ENCODE measurements around the gene CIDEA. TPM values are rescaled to one million over a fixed set of nuclear protein-coding genes. Genes with fewer than 3 reads are reported as not detected.

The CIDEA gene
- total and polyA plus RNA-seq, 2 donors (not counting 1 experiment from before 2014, with no cell fraction given) = 0.12 to 1.7 TPM

GRCh38 chr18:12248926-12249720 lies 5.0 kb upstream of the CIDEA start:
- no peak for DNase-seq (ENCODE audit: low read depth in 2 of 2)
- H3K9ac ChIP-seq (ENCODE audit: insufficient read depth, low read length) = no peak overlapping the region
- H3K79me2 ChIP-seq (ENCODE audit: control insufficient read depth, insufficient read depth, low read length) = no peaks in the 10 kb centered on the region
- peaks cover 3% of the 10 kb centered on the region for H3K4me1 ChIP-seq (ENCODE audit: control insufficient read depth, extremely low read depth, insufficient read depth, low read length)
- H2AFZ ChIP-seq (ENCODE audit: low read length) = no peak overlapping the region
- no peak overlapping the region for H3K4me3 ChIP-seq (replicated peaks in 1 of 4; ENCODE audit: control extremely low read depth in 1 of 4, insufficient read depth in 1 of 4, low read depth in 3 of 4, low read length in 4 of 4)
- H3K36me3 ChIP-seq (ENCODE audit: control insufficient read depth, insufficient read depth, low read length) = no peaks in the 10 kb centered on the region
- no peaks in the 10 kb centered on the region for H3K9me3 ChIP-seq (ENCODE audit: control insufficient read depth, insufficient read depth, low read depth, low read length)
- no peaks in the 10 kb centered on the region for H4K20me1 ChIP-seq (ENCODE audit: control insufficient read depth, extremely low read depth, insufficient read depth, low read length)
- TF ChIP-seq EZH2 (IDR thresholded peaks at IDR 0.05; ENCODE audit: low read length, missing control alignments) = no peak
- no peak for TF ChIP-seq CTCF (conservative IDR thresholded peaks at IDR 0.05 in 1 of 2, IDR thresholded peaks at IDR 0.05 in 1 of 2; ENCODE audit: low read depth in 1 of 2, low read length in 2 of 2)
- no peak overlapping the region for H3K4me2 ChIP-seq (ENCODE audit: extremely low read depth, insufficient read depth, low read length)
- H3K27me3 ChIP-seq (ENCODE audit: control insufficient read depth, insufficient read depth, low read length) = peaks cover 27% of the 10 kb centered on the region
- H3K27ac ChIP-seq (ENCODE audit: insufficient read depth, low read length) = no peak overlapping the region

GRCh38 chr18:12251311-12251710 lies 2.9 kb upstream of the CIDEA start:
- Histone ChIP-seq H4K20me1 (ENCODE audit: control insufficient read depth, extremely low read depth, insufficient read depth, low read length) (no peaks in the 10 kb centered on the region), H3K36me3 (ENCODE audit: control insufficient read depth, insufficient read depth, low read length) (no peaks in the 10 kb centered on the region), H3K27me3 (ENCODE audit: control insufficient read depth, insufficient read depth, low read length) (peaks cover 32% of the 10 kb centered on the region), H3K27ac (ENCODE audit: insufficient read depth, low read length) (no peak overlapping the region), H3K9ac (ENCODE audit: insufficient read depth, low read length) (no peak overlapping the region), H3K9me3 (ENCODE audit: control insufficient read depth, insufficient read depth, low read depth, low read length) (no peaks in the 10 kb centered on the region), H3K4me1 (ENCODE audit: control insufficient read depth, extremely low read depth, insufficient read depth, low read length) (peaks cover 19% of the 10 kb centered on the region), H3K4me3 (replicated peaks in 1 of 4; ENCODE audit: control extremely low read depth in 1 of 4, insufficient read depth in 1 of 4, low read depth in 3 of 4, low read length in 4 of 4) (no peak overlapping the region), H3K79me2 (ENCODE audit: control insufficient read depth, insufficient read depth, low read length) (no peaks in the 10 kb centered on the region), H2AFZ (ENCODE audit: low read length) (no peak overlapping the region), H3K4me2 (ENCODE audit: extremely low read depth, insufficient read depth, low read length) (no peak overlapping the region)
- DNase-seq (ENCODE audit: low read depth in 2 of 2) = no peak
- no peak for TF ChIP-seq CTCF (conservative IDR thresholded peaks at IDR 0.05 in 1 of 2, IDR thresholded peaks at IDR 0.05 in 1 of 2; ENCODE audit: low read depth in 1 of 2, low read length in 2 of 2)
- TF ChIP-seq EZH2 (IDR thresholded peaks at IDR 0.05; ENCODE audit: low read length, missing control alignments) = no peak

- Histone ChIP-seq H3K27ac (ENCODE audit: insufficient read depth, low read length) (no peak overlapping the region), H3K4me2 (ENCODE audit: extremely low read depth, insufficient read depth, low read length) (no peak overlapping the region), H3K9me3 (ENCODE audit: control insufficient read depth, insufficient read depth, low read depth, low read length) (no peaks in the 10 kb centered on the region), H3K4me1 (ENCODE audit: control insufficient read depth, extremely low read depth, insufficient read depth, low read length) (peaks cover 19% of the 10 kb centered on the region), H3K36me3 (ENCODE audit: control insufficient read depth, insufficient read depth, low read length) (no peaks in the 10 kb centered on the region), H3K9ac (ENCODE audit: insufficient read depth, low read length) (no peak overlapping the region), H3K4me3 (replicated peaks in 1 of 4; ENCODE audit: control extremely low read depth in 1 of 4, insufficient read depth in 1 of 4, low read depth in 3 of 4, low read length in 4 of 4) (no peak overlapping the region), H3K27me3 (ENCODE audit: control insufficient read depth, insufficient read depth, low read length) (peaks cover 32% of the 10 kb centered on the region), H2AFZ (ENCODE audit: low read length) (no peak overlapping the region), H4K20me1 (ENCODE audit: control insufficient read depth, extremely low read depth, insufficient read depth, low read length) (no peaks in the 10 kb centered on the region), H3K79me2 (ENCODE audit: control insufficient read depth, insufficient read depth, low read length) (no peaks in the 10 kb centered on the region)
- no peak for DNase-seq (ENCODE audit: low read depth in 2 of 2)
- TF ChIP-seq EZH2 (IDR thresholded peaks at IDR 0.05; ENCODE audit: low read length, missing control alignments) = no peak
- TF ChIP-seq CTCF (conservative IDR thresholded peaks at IDR 0.05 in 1 of 2, IDR thresholded peaks at IDR 0.05 in 1 of 2; ENCODE audit: low read depth in 1 of 2, low read length in 2 of 2) = no peak
Measured at GRCh38 chr18:12252061-12252460, 2.1 kb upstream of the CIDEA start.
